Hypothalamus (tissue), 51 donors: ENCODE data around the gene ATM.
A peak's percentile ranks its signal among the peaks of the same experiment; 100 is the strongest.
"Not testable (repeated sequence)": the region's sequence is repeated elsewhere in the genome, so short reads cannot be mapped to it uniquely, and the experiment has no call there.

Experiments used
- DNase-seq, 51 donors: peaks; one replicate each; lab custom pipeline; 2025; lab: John Stamatoyannopoulos, UW

ATM gene

DNA sequence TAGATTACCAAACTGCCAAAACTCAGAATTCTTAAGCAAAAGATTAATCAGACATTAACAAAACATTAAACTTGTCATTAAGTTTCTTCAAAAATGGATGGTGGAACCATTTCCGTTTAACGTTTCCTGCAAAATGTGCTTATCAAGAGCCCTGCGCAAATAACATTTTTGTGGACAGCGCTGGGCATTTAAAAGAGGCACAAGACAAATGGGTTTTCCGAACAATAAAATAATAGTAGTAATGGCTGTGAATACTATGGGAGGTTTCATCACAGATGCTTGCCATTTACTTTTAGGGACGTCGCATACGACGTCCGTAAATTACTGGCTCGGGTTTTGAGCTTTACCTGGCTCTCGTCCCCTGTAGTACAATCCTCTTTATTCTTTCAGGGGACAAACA is 1.5 kb upstream of the ATM start:
- no peak for DNase-seq

DNA sequence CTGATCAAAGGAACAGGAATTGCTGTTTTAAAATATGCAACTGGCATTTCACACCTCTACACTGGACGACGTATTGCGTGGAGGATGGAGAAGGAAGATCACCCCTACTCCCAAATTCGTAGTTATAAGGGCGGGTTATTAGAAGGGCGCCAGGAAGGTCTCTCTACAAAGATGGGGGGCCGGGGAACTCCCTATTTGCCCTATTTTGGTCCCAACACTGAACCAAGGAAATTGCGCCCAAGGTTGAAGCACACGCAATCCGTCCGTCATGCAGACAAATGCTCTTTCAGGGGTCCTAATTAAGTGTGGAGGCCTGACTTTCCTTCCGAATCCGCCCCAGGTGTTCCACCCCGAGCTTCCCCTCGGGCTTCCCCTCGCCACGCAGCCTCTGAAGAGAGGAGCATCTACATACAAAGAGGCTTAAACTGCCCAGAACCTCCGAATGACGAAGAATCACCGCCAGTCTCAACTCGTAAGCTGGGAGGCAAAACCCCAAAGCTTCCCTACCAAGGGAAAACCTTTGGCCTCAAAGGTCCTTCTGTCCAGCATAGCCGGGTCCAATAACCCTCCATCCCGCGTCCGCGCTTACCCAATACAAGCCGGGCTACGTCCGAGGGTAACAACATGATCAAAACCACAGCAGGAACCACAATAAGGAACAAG is 825 bp upstream of the ATM start:
- peak in 3 of 51 donors; percentile 45 to 58 (median 54) for DNase-seq

DNA sequence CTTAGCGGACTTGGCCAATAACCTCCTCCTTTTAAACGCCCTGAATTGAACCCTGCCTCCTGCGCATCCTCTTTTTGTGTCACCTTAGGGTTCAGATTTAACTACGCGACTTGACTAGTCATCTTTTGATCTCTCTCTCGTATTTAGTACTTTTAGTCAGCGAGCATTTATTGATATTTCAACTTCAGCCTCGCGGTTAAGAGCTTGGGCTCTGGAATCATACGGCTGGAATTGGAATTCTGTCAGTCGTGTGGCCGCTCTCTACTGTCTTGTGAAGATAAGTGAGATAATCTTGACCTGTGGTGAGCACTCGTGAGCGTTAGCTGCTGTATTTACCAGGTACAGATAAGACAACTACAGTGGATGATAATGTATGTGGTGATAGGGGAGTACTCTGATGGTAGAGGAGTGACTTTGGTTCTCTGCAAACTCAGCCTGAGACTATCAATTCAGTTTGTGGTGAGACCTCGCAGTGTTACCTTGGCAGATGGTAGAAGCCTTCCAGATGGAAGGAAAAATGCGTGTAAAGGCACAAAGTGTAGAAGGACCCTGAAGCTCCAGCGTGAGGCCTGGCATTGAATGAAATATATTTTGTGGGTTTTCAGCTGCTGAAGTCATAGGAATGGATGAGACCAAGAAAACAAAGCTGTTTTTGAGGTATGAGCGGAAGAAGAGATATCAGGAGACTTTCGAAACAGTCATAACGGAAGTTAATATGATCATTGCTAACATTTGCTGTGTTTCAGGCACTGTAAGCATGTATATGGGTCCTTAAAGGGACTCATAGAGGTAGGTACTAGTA is 682 bp downstream of the ATM start:
- DNase-seq = peak in 5 of 51 donors; percentile 26 to 64 (median 40)

DNA sequence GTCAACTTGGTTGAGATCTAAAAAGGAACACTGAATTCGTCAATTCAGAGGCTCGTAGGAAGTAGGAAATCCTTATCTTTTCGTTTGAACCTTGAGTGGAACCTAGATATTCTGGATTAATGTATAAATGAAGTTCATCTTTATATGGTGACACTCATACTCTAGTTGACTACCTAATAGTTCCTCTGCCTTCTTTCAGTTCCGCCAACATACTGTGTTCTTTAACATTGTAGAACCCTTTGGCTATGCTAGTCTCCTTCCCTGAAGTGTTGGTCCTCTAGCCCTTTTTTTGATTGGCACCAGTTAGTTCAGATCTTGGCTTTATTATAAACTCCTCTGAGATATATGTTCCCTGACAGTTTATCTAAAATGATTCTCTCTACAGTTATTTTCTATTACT is 1.5 kb downstream of the ATM start:
- DNase-seq = no peak

DNA sequence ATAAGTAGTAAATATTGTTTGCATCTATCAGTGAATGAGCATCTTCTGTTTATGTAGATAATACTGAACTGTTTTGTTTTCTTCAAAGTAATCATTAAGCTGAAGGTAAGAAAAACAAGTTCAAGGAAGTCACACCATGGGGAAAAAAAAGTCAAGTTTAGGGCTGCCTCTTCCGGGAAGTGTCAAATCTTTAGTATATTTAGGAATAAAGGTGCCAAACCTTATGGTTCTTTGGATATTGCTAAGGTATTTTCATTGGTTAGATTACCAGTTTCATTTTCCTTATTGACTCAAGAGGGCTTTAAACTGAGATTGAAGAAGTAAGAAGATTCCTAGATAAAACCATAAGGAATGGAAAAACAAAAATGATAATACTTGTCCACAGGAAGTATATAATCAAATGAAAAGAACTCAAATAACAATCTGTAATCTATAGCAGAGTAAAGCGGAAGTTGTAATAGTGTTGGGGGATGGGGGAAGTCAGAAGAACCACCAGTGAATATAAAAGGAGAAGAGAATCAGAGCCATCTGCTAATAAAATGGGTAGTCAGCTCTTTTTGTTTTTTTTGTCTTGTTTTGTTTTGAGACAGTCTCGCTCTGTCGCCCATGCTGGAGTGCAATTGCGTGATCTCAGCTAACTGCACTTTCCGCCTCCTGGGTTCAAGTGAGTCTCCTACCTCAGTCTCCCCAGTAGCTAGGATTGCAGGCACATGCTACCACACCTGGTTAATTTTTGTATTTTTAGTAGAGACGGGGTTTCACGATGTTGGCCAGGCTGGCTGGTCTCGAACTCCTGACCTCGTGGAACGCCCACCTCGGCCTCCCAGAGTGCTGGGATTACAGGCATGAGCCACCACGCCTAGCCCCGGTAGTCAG is 2.3 kb downstream of the ATM start:
- DNase-seq = no peak

DNA sequence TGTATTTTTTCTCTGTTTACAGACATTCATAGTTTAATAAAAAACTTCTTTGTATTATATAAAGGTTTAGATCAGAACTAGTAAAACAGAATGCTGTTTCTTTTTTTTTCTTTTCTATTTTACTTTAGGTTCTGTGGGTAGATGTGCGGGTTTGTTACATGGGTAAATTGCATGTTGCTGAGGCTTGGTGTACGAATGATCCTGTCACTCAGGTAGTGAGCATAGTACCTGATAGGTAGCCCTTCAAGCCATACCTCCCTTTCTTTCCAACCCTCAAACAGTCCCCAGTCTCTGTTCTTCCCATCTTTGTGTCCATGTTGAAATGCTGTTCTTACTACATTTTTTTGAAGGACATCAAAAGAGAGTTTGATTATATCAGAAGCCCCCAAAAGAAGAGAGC is 3.2 kb downstream of the ATM start:
- no peak for DNase-seq

DNA sequence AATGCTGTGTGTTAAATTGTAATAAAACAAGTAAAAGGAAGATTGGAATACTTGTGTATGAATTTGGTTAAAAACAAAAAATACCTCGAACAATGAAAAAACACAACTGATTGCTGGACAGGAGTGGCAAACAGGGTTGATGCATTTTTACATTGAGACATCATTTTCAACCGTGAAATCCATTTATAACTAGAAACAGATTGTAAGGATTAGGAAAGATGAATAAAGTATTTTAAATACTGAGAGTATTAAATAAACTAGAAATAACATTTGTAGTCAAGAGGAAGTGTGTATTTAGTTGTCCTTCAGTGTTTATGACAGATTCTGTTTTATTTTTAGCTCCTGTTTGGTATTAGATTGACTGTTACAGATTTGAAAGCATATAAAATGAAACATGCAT is 5.4 kb downstream of the ATM start:
- no peak for DNase-seq

DNA sequence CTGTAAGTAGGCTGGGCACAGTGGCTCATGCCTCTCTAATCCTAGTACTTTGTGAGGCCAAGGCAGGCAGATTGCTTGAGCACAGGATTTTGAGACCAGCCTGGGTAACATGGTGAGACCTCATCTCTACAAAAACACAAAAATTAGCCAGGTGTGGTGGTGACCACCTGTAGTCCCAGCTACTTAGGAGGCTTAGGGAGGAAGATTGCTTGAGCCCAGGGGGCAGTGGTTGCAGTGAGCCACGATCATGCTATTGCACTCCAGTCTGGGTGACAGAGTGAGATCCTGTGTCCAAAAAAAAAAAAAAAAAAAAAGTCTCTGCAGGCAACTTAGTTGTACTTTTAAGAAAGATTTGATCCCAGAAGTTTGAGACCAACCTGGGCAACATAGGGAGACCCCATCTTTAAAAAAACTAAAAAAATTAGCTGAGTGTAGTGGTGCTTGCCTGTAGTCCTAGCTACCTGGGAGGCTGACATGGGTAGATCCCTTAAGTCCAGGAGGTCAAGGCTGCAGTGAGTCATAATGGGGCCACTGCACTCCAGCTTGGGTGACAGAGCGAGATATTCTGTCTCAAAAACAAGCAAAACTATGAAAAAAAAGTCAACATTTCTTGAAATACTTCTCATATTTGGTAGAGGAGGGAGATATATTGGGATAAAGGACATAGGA is 10.5 kb downstream of the ATM start:
- DNase-seq = no peak

DNA sequence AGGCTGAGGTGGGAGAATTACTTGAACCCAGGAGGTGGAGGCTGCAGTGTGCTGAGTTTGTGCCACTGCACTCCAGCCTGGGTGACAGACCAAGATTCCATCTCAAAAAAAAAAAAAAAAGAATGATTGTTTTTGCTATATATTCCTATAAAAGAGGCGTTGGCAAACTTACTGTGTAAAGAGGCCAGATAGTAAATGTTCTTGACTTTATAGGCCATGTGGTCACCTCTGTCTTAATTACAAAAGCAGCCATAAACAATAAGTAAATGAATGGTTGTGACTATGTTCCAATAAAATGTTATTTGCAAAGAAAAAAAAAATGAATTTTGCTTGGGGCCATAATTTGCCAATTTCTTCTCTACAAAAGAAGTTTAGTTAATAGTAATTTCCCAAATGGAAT is 12.3 kb downstream of the ATM start:
- no peak for DNase-seq

DNA sequence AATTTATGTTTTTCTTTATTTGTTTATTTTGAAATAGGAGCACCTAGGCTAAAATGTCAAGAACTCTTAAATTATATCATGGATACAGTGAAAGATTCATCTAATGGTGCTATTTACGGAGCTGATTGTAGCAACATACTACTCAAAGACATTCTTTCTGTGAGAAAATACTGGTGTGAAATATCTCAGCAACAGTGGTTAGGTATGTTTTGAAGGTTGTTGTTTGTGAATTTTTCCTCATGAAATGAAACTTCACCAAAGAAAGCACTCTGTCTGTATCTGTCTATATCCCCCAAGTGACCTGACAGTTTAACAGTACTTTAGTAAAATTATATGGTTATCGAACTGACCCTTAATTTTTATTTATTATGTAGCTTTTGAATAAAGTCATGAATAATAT is 12.8 kb downstream of the ATM start:
- DNase-seq = no peak

DNA sequence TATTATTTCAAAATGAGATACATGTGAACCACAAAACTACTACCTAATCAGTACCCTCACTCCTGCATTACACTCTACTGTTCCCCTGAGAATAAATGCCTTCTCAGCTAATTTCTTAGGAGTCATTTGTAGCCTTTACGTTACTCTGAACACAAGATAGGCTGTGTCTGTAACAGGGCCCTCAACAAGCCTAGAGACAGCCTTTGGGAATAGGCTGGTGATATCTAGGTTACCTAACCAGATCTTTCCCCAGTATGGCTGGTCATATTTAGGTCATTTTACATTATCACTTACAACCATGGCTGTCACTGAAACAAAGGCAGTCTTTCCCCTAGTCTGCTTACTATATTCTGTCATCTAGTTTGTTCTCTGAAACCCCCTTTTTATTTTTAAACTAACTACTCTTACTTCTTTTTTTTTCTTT is 14.2 kb downstream of the ATM start:
- no peak for DNase-seq

DNA sequence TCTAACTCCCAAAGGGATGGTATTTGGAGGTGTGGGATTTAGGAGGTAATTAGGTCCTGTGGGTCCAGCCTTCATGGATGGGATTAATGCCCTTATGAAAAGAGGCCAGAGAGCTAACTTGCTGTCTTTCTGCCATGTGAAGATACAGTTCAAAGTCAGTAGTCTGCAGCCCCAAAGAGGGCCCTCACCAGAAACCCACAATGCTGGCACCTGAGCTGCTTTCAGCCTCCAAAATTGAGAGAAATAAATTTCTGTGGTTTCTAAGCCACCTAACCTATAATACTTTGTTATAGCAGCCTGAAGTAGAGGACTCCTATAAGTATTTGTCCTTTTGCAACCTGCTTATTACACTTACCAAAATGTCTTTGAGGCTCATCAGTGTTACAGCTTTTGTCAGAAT is 16.2 kb downstream of the ATM start:
- no peak for DNase-seq

DNA sequence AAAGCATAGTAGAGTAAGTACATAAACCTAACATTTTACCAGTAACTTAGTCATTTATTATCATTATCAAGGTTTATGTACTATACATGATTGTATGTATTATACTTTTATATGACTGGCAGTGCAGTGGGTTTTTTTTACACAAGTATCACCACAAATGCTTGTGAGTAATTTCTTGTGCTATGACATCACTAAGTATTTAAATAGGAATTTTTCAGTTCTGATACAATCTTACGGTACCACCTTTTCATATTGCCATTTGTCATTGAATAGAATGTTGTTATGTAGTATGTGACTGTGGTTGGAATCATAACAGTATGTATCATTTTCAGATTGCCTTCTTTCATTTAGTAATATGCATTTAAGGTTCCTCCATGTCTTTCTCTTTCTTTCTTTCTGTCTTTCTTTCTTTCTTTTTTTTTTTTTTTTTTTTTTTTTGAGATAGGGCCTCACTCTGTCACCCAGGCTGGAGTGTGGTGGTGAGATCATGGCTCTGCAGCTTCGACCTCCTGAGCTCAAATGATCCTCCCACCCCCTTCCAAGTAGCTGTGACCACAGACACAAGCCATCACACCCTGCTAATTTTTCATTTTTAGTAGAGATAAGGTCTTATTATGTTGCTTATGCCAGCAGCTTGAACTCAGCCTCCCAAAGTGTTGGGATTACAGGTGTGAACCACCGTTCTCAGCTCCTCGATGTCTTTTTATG is 18.6 kb downstream of the ATM start:
- DNase-seq = no peak

DNA sequence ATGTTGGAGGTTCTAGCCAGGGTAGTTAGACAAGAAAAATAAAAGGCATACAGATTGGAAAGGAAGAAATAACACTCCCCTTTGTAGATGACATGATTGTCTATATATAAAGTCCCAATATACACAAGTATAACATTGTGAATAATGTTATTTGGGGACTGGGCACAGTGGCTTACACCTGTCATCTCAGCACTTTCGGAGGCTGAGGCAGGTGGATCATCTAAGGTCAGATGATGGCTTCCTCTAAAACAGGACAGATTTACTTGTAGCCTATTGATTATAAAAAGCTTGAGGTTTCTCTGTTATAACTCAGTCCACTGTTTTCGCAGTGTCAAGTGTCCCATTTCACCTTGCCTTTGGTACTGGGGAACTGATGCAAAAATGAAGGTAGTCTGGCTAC is 19.6 kb downstream of the ATM start:
- no peak for DNase-seq

DNA sequence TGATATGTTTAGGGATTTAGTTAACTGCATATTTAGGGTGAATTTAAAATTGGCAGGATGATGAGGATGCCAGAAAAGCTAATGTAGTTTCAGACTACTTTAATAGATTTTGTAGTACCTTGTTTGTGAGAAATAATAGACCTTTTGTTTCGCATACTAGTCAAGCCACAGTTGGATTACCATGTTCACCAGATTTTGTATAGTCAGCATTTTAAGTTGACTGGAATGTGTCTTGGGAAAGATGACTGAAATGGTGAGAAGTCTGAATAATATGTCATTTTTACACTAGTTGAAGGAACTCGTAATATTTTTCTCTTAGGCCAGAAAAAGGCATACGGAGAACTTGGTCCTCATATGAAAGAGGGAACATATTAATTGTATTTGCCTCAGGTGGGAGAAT is 23.4 kb downstream of the ATM start:
- no peak for DNase-seq

DNA sequence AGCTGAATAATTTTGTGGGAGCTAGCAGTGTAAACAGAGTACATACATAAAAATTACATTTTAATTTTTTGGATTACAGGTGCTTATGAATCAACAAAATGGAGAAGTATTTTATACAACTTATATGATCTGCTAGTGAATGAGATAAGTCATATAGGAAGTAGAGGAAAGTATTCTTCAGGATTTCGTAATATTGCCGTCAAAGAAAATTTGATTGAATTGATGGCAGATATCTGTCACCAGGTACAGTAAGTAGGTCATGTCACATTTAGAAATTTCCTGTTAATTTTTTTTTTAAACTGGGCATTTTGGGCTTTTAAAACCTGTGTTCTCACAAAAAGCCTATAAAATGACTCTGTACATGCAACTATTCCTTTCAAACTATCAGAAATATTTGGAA is 24.0 kb downstream of the ATM start:
- no peak for DNase-seq

DNA sequence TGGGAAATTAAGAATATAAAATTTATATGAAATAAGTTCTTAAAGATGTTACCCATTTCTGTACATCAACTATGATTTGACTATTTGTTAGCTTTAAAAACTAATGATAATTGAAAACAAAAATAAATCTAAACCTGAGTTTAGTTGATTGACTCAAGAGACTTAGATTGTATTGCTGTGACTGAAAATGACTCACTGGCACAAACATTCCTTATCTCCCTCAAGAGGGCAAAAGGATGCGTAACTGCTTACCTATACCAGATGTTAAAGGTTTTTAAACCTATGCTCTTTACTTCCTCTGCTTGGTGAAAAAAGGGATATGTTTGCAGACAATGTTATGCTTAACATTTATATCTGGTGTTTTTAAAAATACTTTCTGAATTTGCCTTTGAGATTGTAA is 30.3 kb downstream of the ATM start:
- no peak for DNase-seq

DNA sequence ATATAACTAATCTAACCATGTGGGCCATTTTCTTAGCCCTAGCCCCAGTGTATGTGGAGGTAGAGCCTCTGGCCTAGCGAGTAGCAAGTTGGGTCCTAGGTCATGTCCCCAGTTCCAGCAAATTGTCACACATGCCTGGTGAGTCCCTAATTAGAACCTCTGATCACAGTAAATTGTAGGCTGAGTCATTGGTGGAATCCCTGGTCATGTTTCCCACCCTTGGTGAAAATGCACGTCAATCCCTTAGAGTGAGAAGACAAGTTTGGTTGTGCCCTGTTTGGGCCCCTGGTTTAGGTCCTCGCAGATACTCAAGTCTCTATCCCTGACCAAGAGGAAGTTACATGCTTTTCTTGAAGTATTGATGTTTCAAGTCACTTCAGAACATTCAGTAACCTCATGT is 46.7 kb downstream of the ATM start:
- DNase-seq = no peak

DNA sequence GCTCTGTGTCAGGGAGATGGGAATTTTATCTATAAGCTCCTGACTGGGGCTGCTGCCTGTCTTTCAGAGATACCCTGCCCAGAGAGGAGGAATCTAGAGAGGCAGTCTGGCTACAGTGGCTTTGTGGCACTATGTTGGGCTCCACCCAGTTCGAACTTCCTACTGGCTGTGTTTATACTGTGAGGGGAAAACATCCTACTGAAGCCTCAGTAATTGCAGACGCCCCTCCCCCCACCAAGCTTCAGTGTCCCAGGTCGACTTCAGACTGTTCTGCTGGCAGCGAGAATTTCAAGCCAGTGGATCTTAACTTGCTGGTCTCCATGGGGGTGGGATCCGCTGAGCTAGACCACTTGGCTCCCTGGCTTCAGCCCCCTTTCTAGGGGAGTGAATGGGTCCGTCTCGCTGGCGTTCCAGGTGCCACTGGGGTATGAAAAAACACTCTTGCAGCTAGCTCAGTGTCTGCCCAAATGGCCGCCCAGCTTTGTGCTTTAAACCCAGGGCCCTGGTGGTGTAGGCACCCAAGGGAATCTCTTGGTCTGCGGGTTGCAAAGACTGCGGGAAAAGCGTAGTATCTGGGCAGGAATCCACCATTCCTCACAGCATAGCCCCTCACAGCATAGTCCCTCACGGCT is 54.2 kb downstream of the ATM start:
- not testable (repeated sequence) for DNase-seq

DNA sequence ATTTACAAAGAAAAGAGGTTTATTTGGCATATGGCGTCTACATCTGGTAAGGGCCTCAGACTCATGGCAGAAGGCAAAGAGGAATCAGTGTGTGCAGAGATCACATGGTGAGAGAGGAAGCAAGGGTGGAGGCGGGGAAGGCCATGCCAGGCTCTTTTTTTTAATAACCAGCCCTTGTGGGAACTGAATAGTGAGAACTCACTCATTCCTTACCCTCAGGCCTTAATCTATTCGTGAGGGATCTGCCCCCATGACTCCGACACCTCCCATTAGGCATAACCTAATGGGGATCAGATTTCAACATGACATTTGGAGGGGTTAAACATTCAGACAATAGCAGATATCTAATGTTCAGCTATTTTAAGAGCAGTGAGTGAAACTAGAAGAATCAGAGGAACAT is 55.7 kb downstream of the ATM start:
- DNase-seq = peak in 1 of 51 donors; percentile 1
